Measurements from ENCODE around the gene ST6GALNAC6.

ST6GALNAC6 gene

GRCh38 chr9:127941062-127941960, 41.9 kb upstream of the ST6GALNAC6 start:
- in situ Hi-C loops (cut with HindIII; ENCODE audit: low pct_unique_long_range_greater_than_20kb, low sequenced_read_pairs): no loop called here
- DNase-seq (ENCODE audit: low read depth in 1 of 2, low spot score in 1 of 2): no peak
- no peak for TF ChIP-seq JUND (IDR thresholded peaks at IDR 0.05; ENCODE audit: low read depth)

GRCh38 chr9:127940593-127940992, 41.2 kb upstream of the ST6GALNAC6 start:
- no peak for DNase-seq (ENCODE audit: low read depth in 1 of 2, low spot score in 1 of 2)
- in situ Hi-C loops (cut with HindIII; ENCODE audit: low pct_unique_long_range_greater_than_20kb, low sequenced_read_pairs): no loop called here
- TF ChIP-seq JUND (IDR thresholded peaks at IDR 0.05; ENCODE audit: low read depth): no peak

GRCh38 chr9:127938298-127938690, 38.9 kb upstream of the ST6GALNAC6 start:
- DNase-seq (ENCODE audit: low read depth in 1 of 2, low spot score in 1 of 2): no peak
- TF ChIP-seq JUND (IDR thresholded peaks at IDR 0.05; ENCODE audit: low read depth): no peak
- in situ Hi-C loops (cut with HindIII; ENCODE audit: low pct_unique_long_range_greater_than_20kb, low sequenced_read_pairs): no loop called here

GRCh38 chr9:127937388-127938297, 38.2 kb upstream of the ST6GALNAC6 start, which contains the start of gene DPM2:
TSS of gene DPM2 (minus strand) at chr9:127937854. CDS start at chr9:127937820, 34 bp downstream.
- in situ Hi-C loops (cut with HindIII; ENCODE audit: low pct_unique_long_range_greater_than_20kb, low sequenced_read_pairs): no loop called here
- no peak for TF ChIP-seq JUND (IDR thresholded peaks at IDR 0.05; ENCODE audit: low read depth)
- DNase-seq (ENCODE audit: low read depth in 1 of 2, low spot score in 1 of 2): peak; percentile 92 to 94

- no peak for TF ChIP-seq JUND (IDR thresholded peaks at IDR 0.05; ENCODE audit: low read depth)
- in situ Hi-C loops (cut with HindIII; ENCODE audit: low pct_unique_long_range_greater_than_20kb, low sequenced_read_pairs): no loop called here
- DNase-seq (ENCODE audit: low read depth in 1 of 2, low spot score in 1 of 2): no peak
Observed at GRCh38 chr9:127937056-127937387, 37.6 kb upstream of the ST6GALNAC6 start.

GRCh38 chr9:127936347-127936852, 37.0 kb upstream of the ST6GALNAC6 start:
- DNase-seq (ENCODE audit: low read depth in 1 of 2, low spot score in 1 of 2): no peak
- TF ChIP-seq JUND (IDR thresholded peaks at IDR 0.05; ENCODE audit: low read depth): no peak
- in situ Hi-C loops (cut with HindIII; ENCODE audit: low pct_unique_long_range_greater_than_20kb, low sequenced_read_pairs): no loop called here

- in situ Hi-C loops (cut with HindIII; ENCODE audit: low pct_unique_long_range_greater_than_20kb, low sequenced_read_pairs): no loop called here
- DNase-seq (ENCODE audit: low read depth in 1 of 2, low spot score in 1 of 2): no peak
- TF ChIP-seq JUND (IDR thresholded peaks at IDR 0.05; ENCODE audit: low read depth): no peak
Observed at GRCh38 chr9:127935765-127936221, 36.4 kb upstream of the ST6GALNAC6 start.

GRCh38 chr9:127934986-127935385, 35.6 kb upstream of the ST6GALNAC6 start:
- no peak for DNase-seq (ENCODE audit: low read depth in 1 of 2, low spot score in 1 of 2)
- TF ChIP-seq JUND (IDR thresholded peaks at IDR 0.05; ENCODE audit: low read depth): no peak
- in situ Hi-C loops (cut with HindIII; ENCODE audit: low pct_unique_long_range_greater_than_20kb, low sequenced_read_pairs): no loop called here

GRCh38 chr9:127934248-127934647, 34.8 kb upstream of the ST6GALNAC6 start:
- in situ Hi-C loops (cut with HindIII; ENCODE audit: low pct_unique_long_range_greater_than_20kb, low sequenced_read_pairs): no loop called here
- no peak for TF ChIP-seq JUND (IDR thresholded peaks at IDR 0.05; ENCODE audit: low read depth)

GRCh38 chr9:127931092-127931881, 31.9 kb upstream of the ST6GALNAC6 start:
- TF ChIP-seq JUND (IDR thresholded peaks at IDR 0.05; ENCODE audit: low read depth): no peak
- peak in 1 of 2 experiments; percentile 69 for DNase-seq (ENCODE audit: low read depth in 1 of 2, low spot score in 1 of 2)
- in situ Hi-C loops (cut with HindIII; ENCODE audit: low pct_unique_long_range_greater_than_20kb, low sequenced_read_pairs): no loop called here

More at GRCh38 chr9:127934248-127934647, 34.8 kb upstream of the ST6GALNAC6 start:
- DNase-seq (ENCODE audit: low read depth in 1 of 2, low spot score in 1 of 2): no peak

- no peak for TF ChIP-seq JUND (IDR thresholded peaks at IDR 0.05; ENCODE audit: low read depth)
- in situ Hi-C loops (cut with HindIII; ENCODE audit: low pct_unique_long_range_greater_than_20kb, low sequenced_read_pairs): no loop called here
Observed at GRCh38 chr9:127930231-127931091, 31.1 kb upstream of the ST6GALNAC6 start, which contains the start of gene PIP5KL1. TSS of gene PIP5KL1 (minus strand) at chr9:127930777. CDS start at chr9:127930752, 25 bp downstream.

More at GRCh38 chr9:127930231-127931091, 31.1 kb upstream of the ST6GALNAC6 start, which contains the start of gene PIP5KL1:
- DNase-seq (ENCODE audit: low read depth in 1 of 2, low spot score in 1 of 2): peak; percentile 92 to 99
